Coronary artery (tissue), 2 donors: ENCODE data around the gene HNRNPA3.
"Not testable (repeated sequence)": the region's sequence is repeated elsewhere in the genome, so short reads cannot be mapped to it uniquely, and the experiment has no call there.

Experiments used
- DNase-seq: peaks from one replicate; pipeline ENCODE4 v3.0.0-alpha.2; 2017; ENCODE audit warnings: low spot score
- H3K27ac ChIP-seq, 2 donors: fragments of 200-600 bp; sonication (generic); one replicate each; pipeline ENCODE4 v1.5.1; 2016 to 2019
- H3K4me3 ChIP-seq: fragments of 200-600 bp; sonication (generic); 2 replicates; pipeline ENCODE4 v1.5.1; 2016; ENCODE audit warnings: mild to moderate bottlenecking, moderate library complexity
- TF ChIP-seq, protein P1 (sequence below): fragments of 200-600 bp; sonication (generic); IDR thresholded peaks from one replicate; pipeline ENCODE4 v1.5.1; 2019; ENCODE audit warnings: antibody characterized with exemption

The HNRNPA3 gene

DNA sequence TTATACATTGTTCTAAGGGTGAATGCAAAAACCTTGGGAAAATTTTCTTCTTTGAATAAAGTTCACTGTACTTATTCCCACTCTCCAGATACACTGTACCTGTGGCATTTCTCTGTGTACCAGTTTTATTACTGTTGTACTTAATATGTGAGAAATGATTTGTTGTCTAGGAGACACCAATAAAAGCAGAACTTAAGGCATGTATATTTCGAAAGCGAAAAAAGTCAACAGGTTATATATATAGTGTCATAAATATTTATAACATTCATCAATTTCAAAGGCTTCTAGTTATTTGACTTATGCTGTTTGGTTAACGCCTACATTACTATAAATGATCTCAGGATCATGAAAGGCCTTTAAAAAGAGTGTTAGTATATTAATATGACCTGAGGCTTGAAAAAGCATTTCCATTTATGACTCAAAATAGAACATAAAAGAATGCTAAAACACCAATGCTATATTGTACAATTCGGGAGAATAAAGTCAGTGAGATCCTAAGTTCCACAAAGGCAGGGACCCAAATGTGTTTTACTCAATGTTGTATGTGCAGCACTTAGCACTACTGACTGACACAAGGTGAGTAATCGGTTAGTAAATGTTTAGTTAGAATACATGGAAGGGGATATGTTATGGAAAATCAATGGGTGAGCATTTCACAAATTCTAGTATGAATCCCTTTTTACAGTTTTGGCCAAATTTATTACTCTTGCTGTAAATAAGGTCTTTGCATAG, 32.2 kb upstream of the HNRNPA3 start:
- no peak overlapping the region for H3K27ac ChIP-seq
- no peak for DNase-seq
- TF ChIP-seq, protein P1, sequence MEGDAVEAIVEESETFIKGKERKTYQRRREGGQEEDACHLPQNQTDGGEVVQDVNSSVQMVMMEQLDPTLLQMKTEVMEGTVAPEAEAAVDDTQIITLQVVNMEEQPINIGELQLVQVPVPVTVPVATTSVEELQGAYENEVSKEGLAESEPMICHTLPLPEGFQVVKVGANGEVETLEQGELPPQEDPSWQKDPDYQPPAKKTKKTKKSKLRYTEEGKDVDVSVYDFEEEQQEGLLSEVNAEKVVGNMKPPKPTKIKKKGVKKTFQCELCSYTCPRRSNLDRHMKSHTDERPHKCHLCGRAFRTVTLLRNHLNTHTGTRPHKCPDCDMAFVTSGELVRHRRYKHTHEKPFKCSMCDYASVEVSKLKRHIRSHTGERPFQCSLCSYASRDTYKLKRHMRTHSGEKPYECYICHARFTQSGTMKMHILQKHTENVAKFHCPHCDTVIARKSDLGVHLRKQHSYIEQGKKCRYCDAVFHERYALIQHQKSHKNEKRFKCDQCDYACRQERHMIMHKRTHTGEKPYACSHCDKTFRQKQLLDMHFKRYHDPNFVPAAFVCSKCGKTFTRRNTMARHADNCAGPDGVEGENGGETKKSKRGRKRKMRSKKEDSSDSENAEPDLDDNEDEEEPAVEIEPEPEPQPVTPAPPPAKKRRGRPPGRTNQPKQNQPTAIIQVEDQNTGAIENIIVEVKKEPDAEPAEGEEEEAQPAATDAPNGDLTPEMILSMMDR: no peak
- H3K4me3 ChIP-seq: no peak overlapping the region

GRCh38 chr2:177183860-177184259, 28.7 kb upstream of the HNRNPA3 start:
- no peak overlapping the region for H3K27ac ChIP-seq
- TF ChIP-seq, protein P1: no peak
- no peak overlapping the region for H3K4me3 ChIP-seq
- no peak for DNase-seq

- Histone ChIP-seq H3K27ac (no peak overlapping the region), H3K4me3 (no peak overlapping the region)
- no peak for DNase-seq
- TF ChIP-seq, protein P1: no peak
Observed at GRCh38 chr2:177184606-177185005, 28.0 kb upstream of the HNRNPA3 start.

DNA sequence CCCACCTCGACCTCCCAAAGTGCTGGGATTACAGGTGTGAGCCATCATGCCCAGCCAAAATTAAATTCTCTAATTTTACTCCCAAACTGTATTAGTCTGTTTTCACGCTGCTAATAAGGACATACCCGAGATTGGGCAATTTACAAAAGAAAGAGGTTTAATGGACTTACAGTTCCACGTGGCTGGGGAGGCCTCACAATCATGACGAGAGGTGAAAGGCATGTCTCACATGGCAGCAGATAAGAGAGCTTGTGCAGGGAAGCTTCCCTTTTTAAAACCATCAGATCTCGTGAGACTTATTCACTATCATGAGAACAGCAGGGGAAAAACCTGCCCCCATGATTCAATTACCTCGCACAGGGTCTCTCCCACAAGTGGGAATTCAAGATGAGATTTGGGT, 26.6 kb upstream of the HNRNPA3 start:
- not testable (repeated sequence) for DNase-seq, H3K27ac ChIP-seq, H3K4me3 ChIP-seq

DNA sequence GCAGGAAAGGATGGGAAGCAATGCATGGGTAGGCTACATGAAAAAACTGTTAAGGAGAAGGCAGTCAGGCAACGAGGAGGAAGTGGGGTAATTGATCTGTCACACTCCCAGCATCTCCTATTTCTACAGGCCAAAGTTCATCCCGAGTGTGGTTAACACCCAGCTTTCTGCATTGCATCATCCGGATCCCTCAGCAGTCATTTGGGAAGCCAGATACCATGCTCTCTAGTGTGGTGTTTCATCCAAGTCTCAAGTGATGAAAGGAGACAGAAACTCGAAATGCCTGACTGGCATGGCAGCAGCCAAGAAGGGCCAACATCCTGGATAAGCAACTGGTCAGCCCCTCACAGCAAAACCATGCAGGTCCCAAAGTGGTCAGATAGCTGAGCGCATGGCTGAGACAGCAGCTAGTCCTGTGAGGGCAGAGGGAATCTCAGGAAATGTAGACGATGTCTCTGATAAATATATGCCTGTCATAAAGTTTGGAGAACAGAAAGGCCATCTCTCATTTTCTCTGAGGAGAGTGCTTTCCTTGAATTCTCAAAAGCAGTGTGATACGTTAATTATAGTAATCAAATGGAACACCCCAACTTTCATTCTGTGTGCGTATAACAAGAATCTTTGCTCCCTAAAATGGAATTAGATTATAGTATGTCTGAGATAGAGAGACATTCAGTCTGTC, 24.8 kb upstream of the HNRNPA3 start:
- no peak for DNase-seq
- Histone ChIP-seq H3K4me3 (no peak overlapping the region), H3K27ac (no peak overlapping the region)
- TF ChIP-seq, protein P1: no peak

DNA sequence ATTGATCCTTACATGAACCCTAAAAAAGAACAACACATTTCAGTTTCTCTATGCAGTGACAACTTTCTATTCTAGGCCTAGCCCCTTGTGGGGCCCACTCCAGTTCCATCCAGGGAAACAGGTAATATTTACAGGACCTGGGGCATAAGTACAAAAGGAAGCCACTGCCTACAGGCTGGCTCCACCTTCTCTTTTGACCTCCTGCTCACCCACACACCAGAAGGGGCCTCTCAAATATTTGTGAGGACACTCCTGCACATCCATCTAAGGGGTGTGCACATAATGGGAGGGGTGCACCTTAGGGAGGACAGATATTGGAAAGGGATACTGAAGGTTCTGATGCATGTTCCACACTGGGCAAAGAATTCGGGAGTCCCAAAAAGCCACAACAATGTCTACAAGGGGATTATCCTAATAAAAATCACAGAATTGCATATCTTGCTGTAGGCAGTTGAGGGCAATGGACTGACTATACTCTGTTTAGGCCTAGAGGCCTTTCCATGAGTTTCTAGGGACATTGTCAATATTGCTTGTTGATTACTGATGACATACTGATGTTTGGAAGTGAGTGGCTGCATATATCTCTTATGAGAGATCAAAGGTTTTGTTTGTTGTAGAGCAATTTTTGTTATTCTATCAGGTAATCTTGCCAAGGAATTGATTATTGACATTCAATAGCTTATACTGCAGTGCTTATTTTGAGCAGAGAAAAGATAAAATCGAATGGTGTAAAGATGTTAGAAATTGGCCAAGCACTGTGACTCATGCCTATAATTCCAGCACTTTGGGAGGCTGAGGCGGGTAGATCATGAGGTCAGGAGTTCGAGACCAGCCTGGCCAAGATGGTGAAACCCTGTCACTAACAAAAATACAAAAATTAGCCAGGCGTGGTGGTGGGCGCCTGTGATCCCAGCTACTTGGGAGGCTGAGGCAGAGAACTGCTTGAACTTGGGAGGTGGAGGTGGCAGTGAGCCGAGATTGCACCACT, 23.8 kb upstream of the HNRNPA3 start:
- TF ChIP-seq, protein P1: no peak
- no peak for DNase-seq
- no peak overlapping the region for H3K27ac ChIP-seq
- H3K4me3 ChIP-seq: no peak overlapping the region

GRCh38 chr2:177190941-177191340, 21.7 kb upstream of the HNRNPA3 start:
- Histone ChIP-seq H3K4me3 (no peak overlapping the region), H3K27ac (no peak overlapping the region)
- TF ChIP-seq, protein P1: no peak
- no peak for DNase-seq
